ENCODE results near the gene SEMA3D.

GRCh38 chr7:85068799-85069198 is 118.1 kb downstream of the SEMA3D start:
- TF ChIP-seq EZH2 (IDR thresholded peaks at IDR 0.05; ENCODE audit: low read depth) (no peak), CTCF (conservative IDR thresholded peaks at IDR 0.05) (no peak)
